ENCODE measurements around the gene ABLIM3.
A peak's percentile ranks its signal among the peaks of the same experiment; 100 is the strongest.

DNA sequence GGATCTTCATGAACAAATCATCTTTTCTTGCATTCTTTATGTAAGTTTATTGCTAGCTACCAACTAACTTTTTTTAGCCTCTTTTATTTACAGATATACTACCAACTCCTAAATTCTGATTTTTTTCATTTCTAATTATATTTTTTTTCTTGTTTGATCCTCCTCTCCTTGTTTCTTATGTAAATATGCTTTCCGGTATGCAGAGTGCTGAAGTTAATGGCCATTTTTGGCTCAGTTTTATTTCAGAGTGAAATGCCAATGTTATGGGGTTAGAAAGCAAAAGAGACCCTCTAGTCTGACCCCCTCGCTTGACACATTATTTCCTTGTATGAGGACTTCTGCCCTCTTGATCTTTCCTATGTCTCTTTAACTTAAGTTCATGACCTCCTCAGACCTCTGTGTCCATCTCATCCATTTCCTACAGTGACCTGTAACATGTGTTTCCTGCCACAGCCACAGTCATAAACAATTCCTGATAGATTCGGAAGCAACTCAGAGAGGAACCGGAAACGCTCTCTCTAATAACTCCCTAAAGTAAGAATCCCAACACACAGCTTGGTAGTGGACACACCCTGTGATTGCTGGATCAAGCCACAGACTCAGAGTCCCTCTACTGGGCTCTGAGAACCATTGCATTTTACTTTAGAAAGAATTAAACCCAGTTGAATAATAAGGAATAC lies 87.5 kb downstream of the ABLIM3 start:
- TF ChIP-seq, protein P1, sequence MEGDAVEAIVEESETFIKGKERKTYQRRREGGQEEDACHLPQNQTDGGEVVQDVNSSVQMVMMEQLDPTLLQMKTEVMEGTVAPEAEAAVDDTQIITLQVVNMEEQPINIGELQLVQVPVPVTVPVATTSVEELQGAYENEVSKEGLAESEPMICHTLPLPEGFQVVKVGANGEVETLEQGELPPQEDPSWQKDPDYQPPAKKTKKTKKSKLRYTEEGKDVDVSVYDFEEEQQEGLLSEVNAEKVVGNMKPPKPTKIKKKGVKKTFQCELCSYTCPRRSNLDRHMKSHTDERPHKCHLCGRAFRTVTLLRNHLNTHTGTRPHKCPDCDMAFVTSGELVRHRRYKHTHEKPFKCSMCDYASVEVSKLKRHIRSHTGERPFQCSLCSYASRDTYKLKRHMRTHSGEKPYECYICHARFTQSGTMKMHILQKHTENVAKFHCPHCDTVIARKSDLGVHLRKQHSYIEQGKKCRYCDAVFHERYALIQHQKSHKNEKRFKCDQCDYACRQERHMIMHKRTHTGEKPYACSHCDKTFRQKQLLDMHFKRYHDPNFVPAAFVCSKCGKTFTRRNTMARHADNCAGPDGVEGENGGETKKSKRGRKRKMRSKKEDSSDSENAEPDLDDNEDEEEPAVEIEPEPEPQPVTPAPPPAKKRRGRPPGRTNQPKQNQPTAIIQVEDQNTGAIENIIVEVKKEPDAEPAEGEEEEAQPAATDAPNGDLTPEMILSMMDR (conservative IDR thresholded peaks at IDR 0.05; ENCODE audit: low read length), result peak; percentile 63
- no peak for TF ChIP-seq EZH2phosphoT487 (IDR thresholded peaks at IDR 0.05; ENCODE audit: borderline replicate concordance)
